Type B pancreatic cell (in vitro differentiated cells): ENCODE results near the gene SMYD1. TPM values are rescaled to one million over a fixed set of nuclear protein-coding genes. Genes with fewer than 3 reads are reported as not detected.

Source experiments
- DNase-seq: peaks from one replicate; pipeline ENCODE4 v3.0.0; 2021; ENCODE audit warnings: mixed read lengths; ENCODE audit not compliant: unreplicated experiment; ENCODE audit errors: extremely low spot score
- H3K27ac Mint-ChIP-seq: 2 replicates; pipeline ENCODE4 v1.8.0; 2021; ENCODE audit warnings: mild to moderate bottlenecking, mixed read lengths
- H3K27me3 Mint-ChIP-seq: 2 replicates; pipeline ENCODE4 v1.8.0; 2021; ENCODE audit warnings: mixed read lengths
- H3K36me3 Mint-ChIP-seq: 2 replicates; pipeline ENCODE4 v1.8.0; 2021; ENCODE audit warnings: mixed read lengths
- H3K4me1 Mint-ChIP-seq: one replicate; pipeline ENCODE4 v1.8.0; 2021; ENCODE audit warnings: mixed read lengths; ENCODE audit not compliant: unreplicated experiment
- H3K4me3 Mint-ChIP-seq: 2 replicates; pipeline ENCODE4 v1.8.0; 2021; ENCODE audit warnings: mild to moderate bottlenecking, mixed read lengths
- H3K9me3 Mint-ChIP-seq: 2 replicates; pipeline ENCODE4 v1.8.0; 2021; ENCODE audit warnings: mixed read lengths
- CTCF ChIP-seq: fragments of 200-600 bp; sonication (generic); conservative IDR thresholded peaks from 2 replicates; pipeline ENCODE4 v1.5.0; 2021; ENCODE audit warnings: antibody characterized with exemption, mild to moderate bottlenecking
- total RNA-seq: library from RNA; stranded (reverse); gene quantifications from 2 replicates; pipeline ENCODE4 v1.2.1, GENCODE V29; 2021; ENCODE audit warnings: low replicate concordance

Gene SMYD1
- total RNA-seq, 1 donor from 2014 or later: 0.87 TPM

GRCh38 chr2:88126772-88127637 lies 59.4 kb downstream of the SMYD1 start:
- no peak for DNase-seq
- Mint-ChIP-seq H3K4me3 (no peak overlapping the region), H3K27ac (no peak overlapping the region), H3K36me3 (no peaks in the 10 kb centered on the region), H3K27me3 (peaks cover 12% of the 10 kb centered on the region), H3K4me1 (no peaks in the 10 kb centered on the region), H3K9me3 (no peaks in the 10 kb centered on the region)
- TF ChIP-seq CTCF: no peak

- no peaks in the 10 kb centered on the region for H3K36me3 Mint-ChIP-seq
- H3K4me1 Mint-ChIP-seq: no peaks in the 10 kb centered on the region
- H3K27me3 Mint-ChIP-seq: peaks cover 12% of the 10 kb centered on the region
- H3K9me3 Mint-ChIP-seq: no peaks in the 10 kb centered on the region
- DNase-seq: no peak
- TF ChIP-seq CTCF: no peak
- H3K4me3 Mint-ChIP-seq: peak overlapping the region; percentile 28
- no peak overlapping the region for H3K27ac Mint-ChIP-seq
Measured at GRCh38 chr2:88127638-88127887, 59.9 kb downstream of the SMYD1 start.

- Mint-ChIP-seq H3K9me3 (no peaks in the 10 kb centered on the region), H3K27ac (no peak within 1 kb of the TSS), H3K36me3 (no peaks in the 10 kb centered on the region), H3K4me3 (peak within 1 kb of the TSS; percentile 28), H3K27me3 (peaks cover 12% of the 10 kb centered on the region), H3K4me1 (no peaks in the 10 kb centered on the region)
- no peak for TF ChIP-seq CTCF
- DNase-seq: no peak
Measured at GRCh38 chr2:88127888-88128653, 60.4 kb downstream of the SMYD1 start, which contains the start of gene FABP1. FABP1 (minus strand) TSS chr2:88128062; CDS start chr2:88128017, 45 bp downstream.

GRCh38 chr2:88128654-88129312 lies 61.2 kb downstream of the SMYD1 start:
- TF ChIP-seq CTCF: no peak

GRCh38 chr2:88129313-88129959 lies 61.8 kb downstream of the SMYD1 start:
- H3K9me3 Mint-ChIP-seq: no peaks in the 10 kb centered on the region
- H3K27ac Mint-ChIP-seq: no peak overlapping the region
- DNase-seq: no peak

More at GRCh38 chr2:88128654-88129312, 61.2 kb downstream of the SMYD1 start:
- Mint-ChIP-seq H3K27ac (no peak overlapping the region), H3K27me3 (peaks cover 12% of the 10 kb centered on the region), H3K4me1 (no peaks in the 10 kb centered on the region), H3K9me3 (no peaks in the 10 kb centered on the region), H3K36me3 (no peaks in the 10 kb centered on the region), H3K4me3 (no peak overlapping the region)
- no peak for DNase-seq

More at GRCh38 chr2:88129313-88129959, 61.8 kb downstream of the SMYD1 start:
- Mint-ChIP-seq H3K4me1 (no peaks in the 10 kb centered on the region), H3K36me3 (no peaks in the 10 kb centered on the region), H3K27me3 (peaks cover 12% of the 10 kb centered on the region), H3K4me3 (no peak overlapping the region)
- no peak for TF ChIP-seq CTCF
